ENCODE data around the gene ZNF230.

Gene ZNF230

DNA sequence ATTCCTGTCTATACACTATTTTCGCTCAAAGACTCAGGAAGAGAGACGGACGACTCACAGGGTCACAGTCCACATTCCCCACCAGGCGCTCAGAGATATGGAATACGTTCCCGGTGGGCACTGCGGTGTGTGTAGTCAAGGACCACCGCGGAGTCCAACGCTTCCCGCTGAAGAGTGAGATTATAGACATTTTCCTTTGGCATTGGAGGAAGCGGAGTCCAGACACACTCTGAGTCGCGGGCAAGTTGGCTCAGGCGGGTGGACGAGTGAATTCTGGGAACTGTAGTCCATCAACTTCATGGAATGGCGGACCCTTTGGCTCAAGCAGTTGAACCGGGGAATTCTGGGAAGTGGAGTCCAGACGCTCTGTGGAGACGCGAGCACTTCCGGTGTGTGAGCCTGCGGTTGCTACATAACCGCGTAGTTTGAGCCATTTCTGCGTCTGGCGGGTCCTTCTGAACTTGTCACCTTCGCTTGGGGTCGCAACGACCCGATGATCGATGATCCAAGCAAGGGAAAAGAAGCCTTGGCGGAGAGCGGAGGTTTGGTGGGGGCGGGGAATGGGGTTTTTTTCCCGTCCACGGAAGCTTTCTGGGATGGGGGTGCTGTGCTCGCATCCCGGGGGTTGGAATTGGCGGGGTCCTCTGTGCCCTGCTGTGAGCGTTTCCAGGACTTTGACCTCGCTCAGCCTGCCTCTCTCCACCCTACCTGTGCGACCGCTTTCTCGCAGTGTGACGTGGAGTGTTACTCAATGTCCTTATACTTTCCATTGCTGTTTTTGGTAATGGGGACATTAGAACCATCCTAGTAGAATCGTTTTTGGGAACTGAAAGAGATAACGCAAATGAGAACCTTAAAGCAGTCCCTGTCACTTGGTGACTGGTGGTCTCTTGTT is at the start of gene ZNF230:
ZNF230 (plus strand) TSS at position 392 of the 895 bp plus-strand sequence. CDS start 4,122 bp downstream, outside the sequence.
- DNase-seq (ENCODE audit: low read depth) = peak; percentile 92

GRCh38 chr19:43956827-43957226 is 45.9 kb upstream of the ZNF230 start:
- DNase-seq (ENCODE audit: low read depth) = no peak

DNA sequence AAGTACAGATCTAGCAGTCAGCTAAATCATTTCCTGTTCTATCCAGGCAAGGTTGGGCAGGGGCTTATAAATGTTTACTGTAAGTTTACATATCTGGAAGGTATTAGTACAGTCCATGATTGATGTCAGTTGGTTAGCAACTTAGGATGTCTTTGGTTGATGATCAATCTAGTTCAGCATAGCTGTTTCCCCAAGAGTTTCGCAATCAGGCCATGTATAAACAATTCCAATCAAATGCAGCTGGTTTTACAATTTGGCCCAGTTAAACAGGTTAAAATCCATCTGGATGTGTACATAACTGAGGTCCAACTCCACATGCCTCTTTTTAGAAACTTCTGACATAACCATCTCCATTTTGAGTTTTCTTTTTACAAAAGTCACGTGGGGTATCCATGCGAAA is 44.9 kb upstream of the ZNF230 start:
- peak; percentile 90 for DNase-seq (ENCODE audit: low read depth)

GRCh38 chr19:43960411-43960810 is 42.3 kb upstream of the ZNF230 start:
- no peak for DNase-seq (ENCODE audit: low read depth)

DNA sequence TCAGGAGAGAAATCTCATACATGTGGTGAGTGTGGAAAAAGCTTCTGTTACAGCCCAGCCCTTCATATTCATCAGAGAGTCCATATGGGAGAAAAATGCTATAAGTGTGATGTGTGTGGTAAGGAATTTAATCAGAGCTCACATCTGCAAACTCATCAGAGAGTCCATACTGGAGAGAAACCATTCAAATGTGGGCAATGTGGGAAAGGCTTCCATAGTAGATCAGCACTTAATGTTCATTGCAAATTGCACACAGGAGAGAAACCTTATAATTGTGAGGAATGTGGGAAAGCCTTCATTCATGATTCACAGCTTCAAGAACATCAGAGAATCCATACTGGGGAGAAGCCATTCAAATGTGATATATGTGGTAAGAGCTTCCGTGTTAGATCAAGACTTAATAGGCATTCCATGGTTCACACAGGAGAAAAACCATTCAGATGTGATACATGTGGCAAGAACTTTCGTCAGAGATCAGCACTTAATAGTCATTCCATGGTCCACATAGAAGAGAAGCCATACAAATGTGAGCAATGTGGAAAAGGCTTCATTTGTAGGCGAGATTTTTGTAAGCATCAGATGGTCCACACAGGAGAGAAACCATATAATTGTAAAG is 36.6 kb upstream of the ZNF230 start:
- DNase-seq (ENCODE audit: low read depth) = no peak

GRCh38 chr19:43976732-43977131 is 26.0 kb upstream of the ZNF230 start:
- DNase-seq (ENCODE audit: low read depth) = no peak

DNA sequence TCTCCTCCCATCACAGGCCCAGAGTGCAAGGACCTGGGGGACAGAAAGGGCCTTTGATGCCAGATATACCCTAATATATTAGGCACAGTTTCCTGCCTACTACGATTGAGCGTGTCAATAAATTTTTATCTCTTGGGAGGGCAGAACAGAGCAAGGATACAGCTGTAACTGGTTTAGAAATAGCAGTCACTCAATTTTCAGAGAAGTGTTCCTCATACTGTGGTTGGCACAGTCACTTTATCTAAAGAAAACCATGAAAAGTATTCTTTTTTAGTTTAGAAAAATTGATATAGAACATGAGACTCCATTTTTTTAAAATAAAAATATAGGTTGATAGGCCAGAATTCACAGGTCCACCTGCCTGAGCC is 19.2 kb upstream of the ZNF230 start:
- no peak for DNase-seq (ENCODE audit: low read depth)

DNA sequence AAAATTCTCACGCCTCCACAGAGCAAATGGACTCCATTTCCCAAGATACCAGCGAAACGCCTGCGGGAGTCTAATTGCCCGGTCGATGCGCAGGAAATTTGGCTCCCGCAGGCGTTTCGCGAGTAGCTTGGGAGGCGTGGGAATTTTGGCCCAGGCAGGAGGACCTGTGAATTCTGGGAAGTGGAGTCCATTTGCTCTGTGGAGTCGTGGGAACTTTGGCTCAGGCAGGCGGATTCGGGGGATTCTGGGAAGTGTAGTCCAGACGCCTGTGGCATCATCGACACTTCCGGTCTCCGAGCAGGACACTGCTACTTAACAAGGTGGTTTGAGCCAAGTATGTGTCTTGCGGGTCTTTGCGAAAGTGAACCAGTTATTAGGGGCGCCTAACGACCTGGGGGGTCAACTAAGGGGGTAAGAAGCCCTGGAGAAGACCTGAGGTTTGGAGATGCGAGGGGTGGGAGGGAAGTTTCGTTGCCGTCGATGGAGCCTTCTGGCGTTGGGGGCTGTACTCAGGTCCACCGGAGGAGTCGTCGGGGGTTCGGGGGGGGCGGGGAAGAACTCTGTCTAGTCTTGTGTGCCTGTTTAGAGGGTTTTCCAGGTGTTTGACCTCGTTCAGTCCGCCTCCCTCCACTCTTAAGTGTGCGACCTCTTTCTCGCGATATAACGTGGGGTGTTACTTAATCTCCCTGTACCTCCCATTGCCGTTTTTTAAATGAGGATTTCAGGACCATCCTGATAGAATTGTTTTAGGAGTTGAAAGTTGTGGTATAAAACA is 18.7 kb upstream of the ZNF230 start, which contains the start of gene ZNF155:
ZNF155 (plus strand) TSS at position 277 of the 775 bp plus-strand sequence. CDS start 4,356 bp downstream, outside the sequence.
- DNase-seq (ENCODE audit: low read depth) = peak; percentile 96

GRCh38 chr19:43984687-43985000 is 18.1 kb upstream of the ZNF230 start:
- DNase-seq (ENCODE audit: low read depth) = no peak

- DNase-seq (ENCODE audit: low read depth) = no peak
Measured at GRCh38 chr19:43997631-43998290, 5.0 kb upstream of the ZNF230 start.

DNA sequence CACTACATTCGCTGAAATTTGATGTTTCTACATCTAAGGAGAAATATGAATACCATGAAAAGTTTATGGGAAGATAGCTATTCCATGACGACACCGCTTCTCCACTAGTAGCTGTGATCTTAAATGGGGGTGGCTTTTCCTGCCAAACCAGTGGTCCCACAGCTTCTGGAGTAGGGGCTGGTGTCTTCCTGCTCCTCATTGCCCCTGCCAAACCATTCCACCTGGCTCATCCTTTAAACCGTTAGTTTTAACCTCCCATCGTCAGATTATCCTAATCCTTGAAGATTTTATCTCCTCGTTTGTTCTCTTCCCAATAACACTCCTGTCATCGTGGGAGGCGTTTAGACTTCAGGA is 568 bp upstream of the ZNF230 start:
- no peak for DNase-seq (ENCODE audit: low read depth)

- DNase-seq (ENCODE audit: low read depth) = no peak
Measured at GRCh38 chr19:44003461-44004009, 778 bp downstream of the ZNF230 start.

DNA sequence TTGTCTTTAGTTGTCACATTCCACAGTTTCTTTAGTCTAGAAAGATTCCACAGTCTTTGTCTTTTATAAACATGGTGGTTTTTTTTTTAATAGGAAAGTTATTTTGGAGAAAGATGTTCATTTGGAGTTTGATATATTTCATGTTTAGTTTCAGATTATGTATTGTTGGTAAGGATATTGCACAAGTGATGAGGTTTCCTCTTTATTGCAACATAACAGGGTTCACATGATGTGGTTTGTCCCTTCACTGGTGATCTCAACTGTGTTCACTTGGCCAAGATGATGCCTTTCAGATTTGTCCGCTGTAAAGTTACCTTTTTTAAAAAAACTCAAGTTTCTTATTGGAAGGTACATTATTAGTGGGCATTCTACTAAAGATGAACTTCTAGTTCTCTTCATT is 3.2 kb downstream of the ZNF230 start:
- DNase-seq (ENCODE audit: low read depth) = peak; percentile 59

- no peak for DNase-seq (ENCODE audit: low read depth)
Measured at GRCh38 chr19:44007473-44007872, 4.7 kb downstream of the ZNF230 start.

- no peak for DNase-seq (ENCODE audit: low read depth)
Measured at GRCh38 chr19:44010468-44010867, 7.7 kb downstream of the ZNF230 start.

GRCh38 chr19:44019498-44019897 is 16.7 kb downstream of the ZNF230 start:
- DNase-seq (ENCODE audit: low read depth) = no peak

DNA sequence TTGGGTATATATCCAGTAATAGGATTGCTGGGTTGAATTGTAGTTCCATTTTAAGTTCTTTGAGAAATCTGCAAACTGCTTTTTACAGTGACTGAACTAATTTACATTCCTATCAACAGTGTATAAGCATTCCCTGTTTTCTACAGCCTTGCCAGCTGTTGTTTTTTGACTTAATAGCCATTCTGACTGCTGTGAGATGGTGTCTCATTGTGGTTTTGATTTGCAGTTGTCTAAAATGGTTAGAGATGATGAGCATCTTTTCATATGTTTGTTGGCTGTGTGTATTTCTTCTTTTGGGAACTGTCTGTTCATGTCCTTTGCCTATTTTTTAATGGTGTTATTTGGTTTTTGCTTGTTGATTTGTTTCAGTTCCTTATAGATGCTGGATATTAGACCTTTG is 18.5 kb downstream of the ZNF230 start:
- DNase-seq (ENCODE audit: low read depth) = no peak

GRCh38 chr19:44024900-44025216 is 22.1 kb downstream of the ZNF230 start:
- no peak for DNase-seq (ENCODE audit: low read depth)

- peak; percentile 85 for DNase-seq (ENCODE audit: low read depth)
Measured at GRCh38 chr19:44025217-44025936, 22.6 kb downstream of the ZNF230 start, which contains the start of gene ZNF222. Gene ZNF222 (plus strand): TSS chr19:44025379. CDS start chr19:44025437, 58 bp downstream.

- no peak for DNase-seq (ENCODE audit: low read depth)
Measured at GRCh38 chr19:44026622-44027021, 23.9 kb downstream of the ZNF230 start.

DNA sequence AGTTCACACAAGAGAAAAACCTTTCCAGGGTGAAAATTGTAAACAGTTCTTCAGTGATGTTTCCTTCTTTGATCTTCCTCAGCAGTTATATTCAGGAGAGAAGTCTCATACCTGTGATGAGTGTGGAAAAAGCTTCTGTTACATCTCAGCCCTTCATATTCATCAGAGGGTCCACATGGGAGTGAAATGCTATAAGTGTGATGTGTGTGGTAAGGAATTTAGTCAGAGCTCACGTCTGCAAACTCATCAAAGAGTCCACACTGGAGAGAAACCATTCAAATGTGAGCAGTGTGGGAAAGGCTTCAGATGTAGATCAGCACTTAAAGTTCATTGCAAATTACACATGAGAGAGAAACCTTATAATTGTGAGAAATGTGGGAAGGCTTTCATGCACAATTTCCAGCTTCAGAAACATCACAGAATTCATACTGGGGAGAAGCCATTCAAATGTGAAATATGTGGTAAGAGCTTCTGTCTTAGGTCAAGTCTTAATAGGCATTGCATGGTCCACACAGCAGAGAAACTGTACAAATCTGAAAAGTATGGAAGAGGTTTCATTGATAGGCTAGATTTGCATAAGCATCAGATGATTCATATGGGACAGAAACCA is 29.3 kb downstream of the ZNF230 start:
- DNase-seq (ENCODE audit: low read depth) = no peak
